Measurements from ENCODE around the gene ACSS1.

DNA sequence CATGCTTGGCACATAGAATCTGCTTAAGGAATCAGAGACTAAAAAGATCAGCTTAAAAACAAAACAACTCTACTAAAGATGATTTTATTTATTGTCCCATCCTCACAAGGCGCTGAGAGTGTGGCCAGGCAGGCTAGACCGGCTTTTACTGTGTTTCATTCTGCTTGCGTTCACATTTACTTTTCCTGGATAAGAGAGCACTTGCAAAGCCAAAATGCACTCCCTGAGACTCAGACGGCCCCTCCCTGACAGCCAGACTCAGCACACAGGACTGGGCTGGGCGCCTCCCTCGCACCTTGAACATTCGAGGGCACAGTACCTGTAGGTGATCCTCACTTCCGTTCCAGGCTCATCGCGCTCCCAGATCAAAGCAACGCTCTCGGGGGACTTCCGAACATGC lies 10.2 kb downstream of the ACSS1 start:
- TF ChIP-seq, protein P1, sequence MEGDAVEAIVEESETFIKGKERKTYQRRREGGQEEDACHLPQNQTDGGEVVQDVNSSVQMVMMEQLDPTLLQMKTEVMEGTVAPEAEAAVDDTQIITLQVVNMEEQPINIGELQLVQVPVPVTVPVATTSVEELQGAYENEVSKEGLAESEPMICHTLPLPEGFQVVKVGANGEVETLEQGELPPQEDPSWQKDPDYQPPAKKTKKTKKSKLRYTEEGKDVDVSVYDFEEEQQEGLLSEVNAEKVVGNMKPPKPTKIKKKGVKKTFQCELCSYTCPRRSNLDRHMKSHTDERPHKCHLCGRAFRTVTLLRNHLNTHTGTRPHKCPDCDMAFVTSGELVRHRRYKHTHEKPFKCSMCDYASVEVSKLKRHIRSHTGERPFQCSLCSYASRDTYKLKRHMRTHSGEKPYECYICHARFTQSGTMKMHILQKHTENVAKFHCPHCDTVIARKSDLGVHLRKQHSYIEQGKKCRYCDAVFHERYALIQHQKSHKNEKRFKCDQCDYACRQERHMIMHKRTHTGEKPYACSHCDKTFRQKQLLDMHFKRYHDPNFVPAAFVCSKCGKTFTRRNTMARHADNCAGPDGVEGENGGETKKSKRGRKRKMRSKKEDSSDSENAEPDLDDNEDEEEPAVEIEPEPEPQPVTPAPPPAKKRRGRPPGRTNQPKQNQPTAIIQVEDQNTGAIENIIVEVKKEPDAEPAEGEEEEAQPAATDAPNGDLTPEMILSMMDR (IDR thresholded peaks at IDR 0.05; ENCODE audit: low read depth, low read length, poor library complexity, severe bottlenecking), result no peak
- TF ChIP-seq EZH2phosphoT487 (IDR thresholded peaks at IDR 0.05; ENCODE audit: borderline replicate concordance, low read length), result no peak

All from DOHH2 (cell line).